RCC 7860 (cell line): ENCODE results near the gene ANKS1B.
A peak's percentile ranks its signal among the peaks of the same experiment; 100 is the strongest.

Source experiments
- DNase-seq: peaks from one replicate; pipeline ENCODE4 v3.0.0-alpha.2; 2015; ENCODE audit warnings: low spot score
- FAIRE-seq: peaks from 2 replicates; lab custom pipeline; 2012; peaks lifted over from hg19 to GRCh38; lab: Jason Lieb, UNC

ANKS1B gene

GRCh38 chr12:99493197-99493596 lies 491.5 kb downstream of the ANKS1B start:
- FAIRE-seq (no peak), DNase-seq (no peak)

GRCh38 chr12:99486277-99486676 lies 498.5 kb downstream of the ANKS1B start:
- no peak for DNase-seq
- FAIRE-seq: no peak

GRCh38 chr12:99479149-99479548 lies 505.6 kb downstream of the ANKS1B start:
- FAIRE-seq (peak; percentile 2), DNase-seq (no peak)

GRCh38 chr12:99476956-99477355 lies 507.8 kb downstream of the ANKS1B start:
- FAIRE-seq (no peak), DNase-seq (no peak)

GRCh38 chr12:99455350-99456035 lies 529.2 kb downstream of the ANKS1B start:
- FAIRE-seq: peak; percentile 89
- peak; percentile 79 for DNase-seq

GRCh38 chr12:99454539-99455172 lies 530.1 kb downstream of the ANKS1B start:
- DNase-seq (no peak), FAIRE-seq (no peak)

- FAIRE-seq: no peak
Measured at GRCh38 chr12:99453836-99454538, 530.7 kb downstream of the ANKS1B start.

GRCh38 chr12:99450036-99450630 lies 534.6 kb downstream of the ANKS1B start:
- DNase-seq (no peak), FAIRE-seq (no peak)

More at GRCh38 chr12:99453836-99454538, 530.7 kb downstream of the ANKS1B start:
- no peak for DNase-seq

GRCh38 chr12:99444859-99445316 lies 539.8 kb downstream of the ANKS1B start:
- peak; percentile 40 for DNase-seq
- peak; percentile 75 for FAIRE-seq

GRCh38 chr12:99442758-99443157 lies 542.0 kb downstream of the ANKS1B start:
- FAIRE-seq (no peak), DNase-seq (no peak)

- DNase-seq (no peak), FAIRE-seq (no peak)
Measured at GRCh38 chr12:99439399-99439798, 545.3 kb downstream of the ANKS1B start.

- DNase-seq: no peak
- FAIRE-seq: no peak
Measured at GRCh38 chr12:99436584-99436983, 548.2 kb downstream of the ANKS1B start.

GRCh38 chr12:99435095-99435791 lies 549.5 kb downstream of the ANKS1B start:
- FAIRE-seq (no peak), DNase-seq (no peak)

- DNase-seq: no peak
- FAIRE-seq: no peak
Measured at GRCh38 chr12:99433155-99433554, 551.6 kb downstream of the ANKS1B start.

GRCh38 chr12:99431203-99431602 lies 553.5 kb downstream of the ANKS1B start:
- no peak for FAIRE-seq

GRCh38 chr12:99427104-99427503 lies 557.6 kb downstream of the ANKS1B start:
- no peak for DNase-seq
- peak; percentile 46 for FAIRE-seq

More at GRCh38 chr12:99431203-99431602, 553.5 kb downstream of the ANKS1B start:
- no peak for DNase-seq

GRCh38 chr12:99418379-99418778 lies 566.4 kb downstream of the ANKS1B start:
- no peak for DNase-seq
- no peak for FAIRE-seq

GRCh38 chr12:99413751-99414150 lies 571.0 kb downstream of the ANKS1B start:
- DNase-seq (no peak), FAIRE-seq (no peak)

GRCh38 chr12:99393763-99394162 lies 591.0 kb downstream of the ANKS1B start:
- DNase-seq: no peak
- no peak for FAIRE-seq

GRCh38 chr12:99392091-99392850 lies 592.5 kb downstream of the ANKS1B start:
- FAIRE-seq (no peak), DNase-seq (no peak)
